Stimulated activated naive CD8-positive, alpha-beta T cell treated with anti-CD3 and anti-CD28 coated beads, Interleukin-15, amount 100 ng/mL, for 72 hours (primary cell): ENCODE results near the gene NMRK1.

Experiments used
- ATAC-seq: fragments of 150-1000 bp; cut with Tn5 transposase; 2 replicates; pipeline ENCODE4 v1.10.0; 2021; ENCODE audit warnings: mild to moderate bottlenecking, moderate library complexity
- DNase-seq, 2 donors: peaks; one replicate each; pipeline ENCODE4 v3.0.0; 2021 to 2022
- H3K27ac Mint-ChIP-seq, 2 donors: one replicate each; pipeline ENCODE4 v1.8.0; 2022; ENCODE audit warnings: mild to moderate bottlenecking in 2 of 2, mixed read lengths in 2 of 2, moderate library complexity in 2 of 2
- H3K27me3 Mint-ChIP-seq: one replicate; pipeline ENCODE4 v1.8.0; 2022; ENCODE audit warnings: mixed read lengths
- H3K4me1 Mint-ChIP-seq: one replicate; pipeline ENCODE4 v1.8.0; 2022; ENCODE audit warnings: mild to moderate bottlenecking, mixed read lengths
- H3K4me3 Mint-ChIP-seq, 2 donors: one replicate each; pipeline ENCODE4 v1.8.0; 2022; ENCODE audit warnings: mild to moderate bottlenecking in 2 of 2, mixed read lengths in 2 of 2, moderate library complexity in 1 of 2
- H3K9me3 Mint-ChIP-seq, 2 donors: one replicate each; pipeline ENCODE4 v1.8.0; 2022; ENCODE audit warnings: mixed read lengths in 2 of 2

The NMRK1 gene

GRCh38 chr9:75085640-75086039 is 2.3 kb downstream of the NMRK1 start:
- Mint-ChIP-seq H3K4me3 (peak overlapping the region; percentile 23 to 91), H3K4me1 (peaks cover 55% of the 10 kb centered on the region), H3K9me3 (no peaks in the 10 kb centered on the region), H3K27me3 (no peaks in the 10 kb centered on the region), H3K27ac (no peak overlapping the region)
- no peak for DNase-seq
- no peak for ATAC-seq

GRCh38 chr9:75084081-75084672 is 3.8 kb downstream of the NMRK1 start:
- no peak for ATAC-seq
- Mint-ChIP-seq H3K9me3 (no peaks in the 10 kb centered on the region), H3K27ac (peak overlapping the region in 1 of 2 donors; percentile 5), H3K27me3 (no peaks in the 10 kb centered on the region), H3K4me3 (no peak overlapping the region), H3K4me1 (peaks cover 49% of the 10 kb centered on the region)
- no peak for DNase-seq

GRCh38 chr9:75083188-75083970 is 4.6 kb downstream of the NMRK1 start:
- Mint-ChIP-seq H3K27me3 (no peaks in the 10 kb centered on the region), H3K27ac (peak overlapping the region in 1 of 2 donors; percentile 5), H3K9me3 (no peaks in the 10 kb centered on the region), H3K4me1 (peaks cover 49% of the 10 kb centered on the region), H3K4me3 (peak overlapping the region in 1 of 2 donors; percentile 30)
- DNase-seq (peak; percentile 13 to 42), ATAC-seq (peak; percentile 36)

GRCh38 chr9:75081632-75082031 is 6.3 kb downstream of the NMRK1 start:
- no peaks in the 10 kb centered on the region for H3K9me3 Mint-ChIP-seq
- peak overlapping the region in 1 of 2 donors; percentile 11 for H3K27ac Mint-ChIP-seq
- peaks cover 43% of the 10 kb centered on the region for H3K4me1 Mint-ChIP-seq
- ATAC-seq, result no peak
- no peak for DNase-seq
- no peaks in the 10 kb centered on the region for H3K27me3 Mint-ChIP-seq
- no peak overlapping the region for H3K4me3 Mint-ChIP-seq

- no peaks in the 10 kb centered on the region for H3K27me3 Mint-ChIP-seq
- H3K27ac Mint-ChIP-seq, result peak overlapping the region in 1 of 2 donors; percentile 69
- no peaks in the 10 kb centered on the region for H3K9me3 Mint-ChIP-seq
- peaks cover 33% of the 10 kb centered on the region for H3K4me1 Mint-ChIP-seq
- DNase-seq, result no peak
- no peak overlapping the region for H3K4me3 Mint-ChIP-seq
- ATAC-seq, result no peak
Observed at GRCh38 chr9:75072895-75073294, 15.1 kb downstream of the NMRK1 start.

GRCh38 chr9:75071530-75072122 is 16.3 kb downstream of the NMRK1 start:
- Mint-ChIP-seq H3K4me1 (peaks cover 33% of the 10 kb centered on the region), H3K9me3 (no peaks in the 10 kb centered on the region), H3K4me3 (peak overlapping the region in 1 of 2 donors; percentile 59), H3K27ac (peak overlapping the region; percentile 71 to 75), H3K27me3 (no peaks in the 10 kb centered on the region)
- peak; percentile 91 for ATAC-seq
- DNase-seq, result peak; percentile 36 to 45

GRCh38 chr9:75069171-75069570 is 18.8 kb downstream of the NMRK1 start:
- H3K27me3 Mint-ChIP-seq, result no peaks in the 10 kb centered on the region
- peaks cover 29% of the 10 kb centered on the region for H3K4me1 Mint-ChIP-seq
- H3K9me3 Mint-ChIP-seq, result no peaks in the 10 kb centered on the region
- ATAC-seq (no peak), DNase-seq (no peak)
- H3K4me3 Mint-ChIP-seq, result no peak overlapping the region
- no peak overlapping the region for H3K27ac Mint-ChIP-seq

GRCh38 chr9:75067894-75068293 is 20.1 kb downstream of the NMRK1 start:
- no peak overlapping the region for H3K27ac Mint-ChIP-seq
- peaks cover 29% of the 10 kb centered on the region for H3K4me1 Mint-ChIP-seq
- no peaks in the 10 kb centered on the region for H3K9me3 Mint-ChIP-seq
- H3K27me3 Mint-ChIP-seq, result no peaks in the 10 kb centered on the region
- no peak for DNase-seq
- no peak for ATAC-seq
- no peak overlapping the region for H3K4me3 Mint-ChIP-seq

GRCh38 chr9:75065510-75065909 is 22.4 kb downstream of the NMRK1 start:
- DNase-seq, result no peak
- Mint-ChIP-seq H3K4me1 (peaks cover 11% of the 10 kb centered on the region), H3K4me3 (no peak overlapping the region), H3K9me3 (no peaks in the 10 kb centered on the region), H3K27me3 (no peaks in the 10 kb centered on the region), H3K27ac (no peak overlapping the region)
- no peak for ATAC-seq

- no peaks in the 10 kb centered on the region for H3K27me3 Mint-ChIP-seq
- DNase-seq (no peak), ATAC-seq (no peak)
- peaks cover under 1% of the 10 kb centered on the region for H3K4me1 Mint-ChIP-seq
- no peaks in the 10 kb centered on the region for H3K9me3 Mint-ChIP-seq
- no peak overlapping the region for H3K27ac Mint-ChIP-seq
- no peak overlapping the region for H3K4me3 Mint-ChIP-seq
Observed at GRCh38 chr9:75064307-75065025, 23.5 kb downstream of the NMRK1 start.

GRCh38 chr9:75063556-75064305 is 24.2 kb downstream of the NMRK1 start:
- no peak for DNase-seq
- no peaks in the 10 kb centered on the region for H3K27me3 Mint-ChIP-seq
- ATAC-seq, result no peak
- H3K27ac Mint-ChIP-seq, result no peak overlapping the region
- no peak overlapping the region for H3K4me3 Mint-ChIP-seq
- no peaks in the 10 kb centered on the region for H3K9me3 Mint-ChIP-seq
- no peaks in the 10 kb centered on the region for H3K4me1 Mint-ChIP-seq

- no peaks in the 10 kb centered on the region for H3K9me3 Mint-ChIP-seq
- ATAC-seq, result no peak
- H3K4me3 Mint-ChIP-seq, result no peak overlapping the region
- H3K27ac Mint-ChIP-seq, result no peak overlapping the region
- DNase-seq, result no peak
- no peaks in the 10 kb centered on the region for H3K27me3 Mint-ChIP-seq
- no peaks in the 10 kb centered on the region for H3K4me1 Mint-ChIP-seq
Observed at GRCh38 chr9:75061169-75061568, 26.8 kb downstream of the NMRK1 start.

- no peak overlapping the region for H3K27ac Mint-ChIP-seq
- no peaks in the 10 kb centered on the region for H3K27me3 Mint-ChIP-seq
- DNase-seq (no peak), ATAC-seq (no peak)
- no peaks in the 10 kb centered on the region for H3K4me1 Mint-ChIP-seq
- H3K4me3 Mint-ChIP-seq, result no peak overlapping the region
- H3K9me3 Mint-ChIP-seq, result peaks cover 0 to 6% of the 10 kb centered on the region in 2 donors
Observed at GRCh38 chr9:75054368-75055001, 33.5 kb downstream of the NMRK1 start.

GRCh38 chr9:75053869-75054268 is 34.1 kb downstream of the NMRK1 start:
- no peak overlapping the region for H3K27ac Mint-ChIP-seq
- ATAC-seq, result no peak
- H3K9me3 Mint-ChIP-seq, result peaks cover 0 to 6% of the 10 kb centered on the region in 2 donors
- H3K4me3 Mint-ChIP-seq, result no peak overlapping the region
- DNase-seq, result no peak
- no peaks in the 10 kb centered on the region for H3K27me3 Mint-ChIP-seq
- no peaks in the 10 kb centered on the region for H3K4me1 Mint-ChIP-seq

- Mint-ChIP-seq H3K9me3 (peaks cover 0 to 6% of the 10 kb centered on the region in 2 donors), H3K27ac (no peak overlapping the region), H3K27me3 (no peaks in the 10 kb centered on the region), H3K4me3 (no peak overlapping the region), H3K4me1 (no peaks in the 10 kb centered on the region)
- DNase-seq, result no peak
- ATAC-seq, result no peak
Observed at GRCh38 chr9:75051285-75051684, 36.7 kb downstream of the NMRK1 start.
